ENCODE data around the gene LGSN.

The LGSN gene, protein sequence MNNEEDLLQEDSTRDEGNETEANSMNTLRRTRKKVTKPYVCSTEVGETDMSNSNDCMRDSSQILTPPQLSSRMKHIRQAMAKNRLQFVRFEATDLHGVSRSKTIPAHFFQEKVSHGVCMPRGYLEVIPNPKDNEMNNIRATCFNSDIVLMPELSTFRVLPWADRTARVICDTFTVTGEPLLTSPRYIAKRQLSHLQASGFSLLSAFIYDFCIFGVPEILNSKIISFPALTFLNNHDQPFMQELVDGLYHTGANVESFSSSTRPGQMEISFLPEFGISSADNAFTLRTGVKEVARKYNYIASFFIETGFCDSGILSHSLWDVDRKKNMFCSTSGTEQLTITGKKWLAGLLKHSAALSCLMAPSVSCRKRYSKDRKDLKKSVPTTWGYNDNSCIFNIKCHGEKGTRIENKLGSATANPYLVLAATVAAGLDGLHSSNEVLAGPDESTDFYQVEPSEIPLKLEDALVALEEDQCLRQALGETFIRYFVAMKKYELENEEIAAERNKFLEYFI

GRCh38 chr6:63319939-63320338 is at the start of gene LGSN:
Gene LGSN, minus strand, starts transcription at chr6:63319983. Its CDS starts 40 bp downstream, at chr6:63319943.
- no peak for TF ChIP-seq CTCF (IDR thresholded peaks at IDR 0.05)

DNA sequence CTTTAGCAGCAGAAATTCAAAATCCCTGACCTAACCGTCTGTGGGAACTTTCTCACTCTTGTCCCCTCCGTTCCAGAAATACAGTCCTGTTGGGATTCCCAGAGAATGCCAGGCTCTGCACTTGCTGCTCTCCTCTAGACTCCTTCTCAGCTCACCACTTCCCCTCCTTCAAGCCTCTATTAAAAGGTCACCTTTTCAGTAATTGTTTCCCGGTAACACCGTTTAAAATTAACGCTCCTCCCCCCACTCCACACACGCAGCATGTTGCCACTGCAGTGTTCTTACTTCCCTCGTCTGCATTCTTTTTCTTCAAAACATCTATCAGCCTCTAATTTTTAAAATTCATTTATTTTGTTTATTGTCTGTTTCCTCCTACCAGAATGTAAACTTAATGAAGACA is 48.6 kb upstream of the LGSN start:
- no peak for TF ChIP-seq CTCF (IDR thresholded peaks at IDR 0.05)

DNA sequence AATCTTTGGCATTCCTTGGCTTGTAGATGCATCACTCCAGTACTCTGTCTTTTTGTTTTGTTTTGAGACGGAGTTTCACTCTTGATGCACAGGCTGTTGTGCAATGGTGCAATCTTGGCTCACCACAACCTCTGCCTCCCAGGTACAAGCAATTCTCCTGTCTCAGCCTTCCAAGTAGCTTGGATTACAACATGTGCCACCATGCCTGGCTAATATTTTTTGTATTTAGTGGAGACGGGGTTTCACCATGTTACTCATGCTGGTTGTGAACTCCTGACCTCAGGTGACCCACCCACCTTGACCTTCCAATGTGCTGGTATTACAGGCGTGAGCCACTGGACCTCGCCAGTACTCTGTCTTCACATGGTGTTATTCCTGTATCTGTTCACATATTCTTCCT is 35.8 kb upstream of the LGSN start:
- no peak for TF ChIP-seq CTCF (IDR thresholded peaks at IDR 0.05)

DNA sequence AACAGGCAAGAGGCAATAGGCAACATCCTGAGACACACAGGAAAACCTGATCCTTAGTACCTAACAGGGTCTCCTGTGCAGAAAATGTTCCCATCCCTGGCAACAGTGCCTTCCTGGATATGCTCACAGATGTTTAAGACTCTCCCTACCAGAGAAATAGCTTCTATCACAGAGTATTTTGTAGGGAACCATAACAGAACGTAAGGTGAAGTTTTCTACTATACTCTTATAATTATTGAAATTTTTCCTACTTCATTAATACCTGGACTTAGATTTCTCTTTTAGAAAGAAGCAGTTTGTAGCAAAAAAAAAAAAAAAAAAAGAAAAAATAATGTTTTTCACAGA is 33.5 kb upstream of the LGSN start:
- no peak; the same call in 1 of the 2 replicates for TF ChIP-seq CTCF (IDR thresholded peaks at IDR 0.05)

DNA sequence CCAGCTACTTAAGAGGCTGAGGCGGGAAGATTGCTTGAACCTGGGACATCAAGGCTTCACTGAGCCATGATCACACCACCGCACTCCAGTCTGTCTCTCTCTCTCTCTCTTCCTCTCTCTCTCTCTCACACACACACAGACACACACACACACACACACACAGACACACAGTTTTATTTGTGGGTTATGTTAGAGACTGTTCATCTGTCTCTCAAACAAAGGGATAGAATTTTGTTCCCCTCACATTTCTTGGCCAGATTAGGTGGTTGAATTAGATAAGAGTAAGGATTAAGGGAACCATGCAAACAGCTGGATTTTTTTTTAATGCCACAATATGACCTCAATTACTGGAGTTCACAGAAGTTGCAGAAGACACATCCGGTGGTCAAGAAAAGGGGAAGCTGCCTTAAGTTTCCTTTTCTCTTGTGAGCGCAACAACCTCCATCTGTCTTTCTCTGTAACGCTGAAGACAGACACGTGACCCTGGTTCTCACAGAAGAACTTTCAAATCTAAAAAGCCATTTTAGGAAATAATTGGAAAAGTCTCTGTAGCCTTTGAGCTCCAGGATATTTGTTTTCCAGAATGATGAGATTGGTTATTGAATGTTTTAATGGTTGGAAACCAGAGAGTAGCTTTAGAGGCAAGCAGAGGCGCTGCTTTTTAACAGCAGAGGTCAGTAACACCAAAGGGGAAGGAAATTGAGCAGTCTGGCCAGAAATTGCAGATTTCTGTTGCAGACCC is 32.9 kb upstream of the LGSN start:
- peak; percentile 76 for TF ChIP-seq CTCF (IDR thresholded peaks at IDR 0.05)

DNA sequence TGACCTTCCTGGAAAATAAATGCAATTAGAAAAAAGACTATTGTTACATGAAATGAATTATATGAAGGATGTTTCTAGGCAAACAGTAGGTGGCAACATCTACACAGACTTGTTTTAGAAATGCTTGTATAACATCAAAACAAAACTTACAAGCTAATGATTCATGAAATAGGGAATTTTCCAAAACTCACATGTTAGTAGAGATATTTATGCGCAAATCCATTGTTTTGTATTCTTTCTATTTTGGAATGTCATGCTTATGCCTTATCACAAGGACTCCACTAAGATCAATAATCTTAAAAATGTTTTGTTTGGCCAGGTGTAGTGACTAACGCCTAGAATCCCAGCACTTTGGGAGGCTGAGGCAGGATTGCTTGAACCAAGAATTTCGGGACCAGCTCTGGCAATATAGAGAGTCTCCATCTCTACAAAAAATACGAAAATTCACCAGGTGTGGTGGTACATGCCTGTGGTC is 32.3 kb upstream of the LGSN start:
- peak; percentile 55; the same call in 1 of the 2 replicates for TF ChIP-seq CTCF (IDR thresholded peaks at IDR 0.05)

- TF ChIP-seq CTCF (IDR thresholded peaks at IDR 0.05): no peak
Measured at GRCh38 chr6:63349401-63349800, 29.6 kb upstream of the LGSN start.

Measured in LNCAP (cell line).